ENCODE data around the gene MYL5.

GRCh38 chr4:657338-657833 is 17.0 kb upstream of the MYL5 start:
- TF ChIP-seq CTCF (IDR thresholded peaks at IDR 0.05), result no peak
- no peak for TF ChIP-seq POLR2A (IDR thresholded peaks at IDR 0.05)

All from gastroesophageal sphincter (tissue), 3 donors.